SKM-1 treated with dmso at 0.1 percent for 144 hours (cell line): ENCODE data around the gene HOXA13.

Experiments
- DNase-seq: peaks from one replicate; lab custom pipeline; 2025; ENCODE audit not compliant: unreplicated experiment; lab: John Stamatoyannopoulos, UW

The HOXA13 gene

DNA sequence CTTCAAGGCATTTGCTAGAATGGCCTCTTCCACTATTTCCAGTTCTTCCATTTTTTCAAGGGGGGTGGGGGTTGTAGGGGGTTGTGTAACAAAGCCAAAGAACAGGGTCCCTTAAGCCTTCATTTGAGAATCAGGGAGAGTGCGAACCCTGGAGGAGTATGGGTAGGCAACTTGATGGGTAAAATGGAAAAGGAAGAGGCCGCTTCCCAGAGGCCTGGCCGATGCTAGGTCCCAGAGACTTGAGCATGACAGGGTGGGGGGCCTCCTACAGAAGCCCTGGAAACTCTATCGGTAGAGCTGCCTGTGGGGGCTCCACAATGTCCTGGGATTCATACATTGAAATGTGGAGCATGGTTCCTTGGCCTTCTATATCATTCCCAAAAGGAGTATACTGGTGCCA, 9.1 kb upstream of the HOXA13 start:
- no peak for DNase-seq

DNA sequence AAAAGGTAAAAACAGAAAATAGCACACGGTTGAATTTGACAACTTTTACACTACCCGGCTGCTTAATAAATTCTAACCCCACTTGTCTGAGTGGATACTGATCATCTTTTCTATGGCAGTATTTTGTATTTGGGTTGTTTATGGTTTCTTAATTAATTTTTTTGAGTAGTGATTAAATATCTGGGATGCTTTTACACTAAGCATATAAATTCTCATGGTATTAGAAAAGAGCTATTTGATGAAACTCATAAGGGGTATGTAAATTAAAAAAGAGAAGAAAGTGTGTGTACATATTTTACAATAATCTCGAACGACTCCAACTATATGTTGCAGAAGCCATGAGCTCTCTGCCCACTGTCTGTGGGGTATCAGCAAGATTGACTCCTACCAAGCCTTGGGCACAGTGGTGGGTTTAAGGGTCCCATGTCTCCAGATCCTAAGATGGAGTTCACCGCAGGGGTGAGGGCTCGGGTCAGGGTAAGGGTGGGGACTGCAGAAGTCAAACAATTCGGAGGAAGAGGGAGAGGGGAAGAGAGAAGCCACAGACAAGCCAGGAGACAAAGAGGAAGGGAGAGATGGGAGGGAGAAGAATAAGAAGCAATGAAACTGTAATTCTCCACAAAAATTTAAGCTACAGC, 7.6 kb upstream of the HOXA13 start:
- no peak for DNase-seq

DNA sequence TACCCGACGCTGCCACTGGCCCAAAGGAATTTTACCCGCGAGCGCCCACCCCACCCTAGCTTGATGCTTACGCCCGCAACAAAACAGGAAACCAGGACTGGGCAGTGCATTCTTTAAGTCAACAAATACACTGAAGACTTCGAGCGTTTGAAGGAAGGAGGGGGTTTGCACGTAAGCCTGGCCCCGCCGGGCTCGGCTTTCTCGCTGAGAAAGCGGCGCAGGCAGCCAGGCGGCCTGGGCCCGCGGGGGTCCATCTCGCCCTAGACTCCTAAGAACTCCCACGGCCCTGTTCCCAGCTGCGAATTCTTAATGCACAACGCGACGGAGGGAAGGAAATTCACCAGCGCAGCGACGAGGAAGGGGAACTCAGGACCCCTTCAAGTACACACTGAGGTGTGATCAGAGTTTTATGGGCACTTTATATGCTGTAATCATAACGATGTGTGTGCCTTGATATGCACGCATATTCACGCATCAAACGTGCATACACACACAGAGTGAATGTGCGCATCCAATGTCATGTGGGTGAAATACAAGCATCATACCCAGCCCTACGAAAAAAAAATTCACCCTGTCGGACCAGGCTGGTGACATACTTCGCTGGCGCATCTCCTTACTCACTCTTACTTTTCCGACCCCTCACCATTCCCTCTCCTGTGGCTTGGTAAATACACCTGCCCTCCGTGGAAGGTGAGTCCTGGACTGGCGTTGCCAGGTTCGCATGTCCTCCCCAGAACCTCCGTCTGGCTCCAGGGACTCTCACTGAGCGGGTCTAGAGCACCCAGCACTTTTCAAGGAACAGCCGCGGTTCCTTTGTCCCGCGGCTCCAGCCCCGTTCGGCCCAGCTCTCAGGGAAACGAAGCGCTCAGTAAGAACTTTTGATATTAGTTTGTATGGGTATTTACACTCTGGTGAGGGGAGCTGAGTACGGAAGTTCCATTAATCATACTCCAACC, 5.7 kb upstream of the HOXA13 start:
- no peak for DNase-seq

DNA sequence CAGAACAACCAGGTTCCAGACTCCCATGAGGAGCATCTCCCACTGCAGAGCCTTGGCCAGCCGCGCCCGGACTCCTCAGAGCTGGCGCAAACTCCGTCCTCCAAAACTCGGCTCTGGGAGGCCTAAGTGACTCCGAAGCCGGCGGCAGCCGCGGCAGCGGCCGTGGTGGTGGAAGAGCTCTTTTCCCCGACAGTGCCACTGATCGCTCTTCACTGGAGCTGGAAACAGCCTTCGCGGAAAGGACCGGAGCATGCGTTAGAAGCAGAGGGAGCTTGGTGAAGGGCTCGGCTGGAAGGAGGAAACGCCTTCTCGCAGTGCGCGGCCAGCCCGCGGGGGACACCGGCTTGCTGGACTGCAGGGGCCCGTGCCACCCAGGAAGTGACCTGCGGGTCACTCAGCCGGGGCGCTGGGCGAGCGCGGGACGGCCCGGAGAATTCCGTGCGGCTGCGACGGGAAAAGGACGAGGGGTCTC, 5.0 kb upstream of the HOXA13 start:
- DNase-seq = no peak

DNA sequence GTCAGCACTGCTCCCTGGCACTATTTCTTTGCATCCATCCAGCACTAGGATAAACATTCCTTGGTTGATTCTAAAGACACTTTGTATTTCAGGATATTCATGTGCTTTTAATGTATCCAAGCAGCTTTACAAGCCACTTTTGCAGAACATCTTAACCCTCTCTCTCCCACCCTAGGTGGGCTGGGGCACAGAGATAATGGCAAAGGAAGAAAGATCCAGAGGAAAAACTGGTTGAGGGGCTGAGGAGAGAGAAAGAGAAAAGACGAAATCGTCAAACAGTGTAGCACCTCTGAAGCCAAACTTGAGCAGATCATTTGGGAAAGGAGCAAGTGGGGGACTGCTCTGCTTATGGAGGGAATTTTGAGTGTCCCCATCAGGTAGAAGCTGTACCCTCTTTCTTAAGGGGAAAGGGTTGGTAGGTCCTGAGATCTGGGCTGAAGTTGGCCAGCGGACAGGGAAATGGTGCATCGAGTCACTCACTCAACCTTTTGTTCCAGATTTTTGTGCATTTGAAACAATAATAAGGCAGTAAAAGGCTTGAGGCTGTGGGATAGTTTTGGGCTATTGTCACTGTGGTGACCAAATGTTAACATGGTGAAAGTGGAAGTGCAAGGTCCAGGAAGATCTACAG, 4.2 kb upstream of the HOXA13 start:
- DNase-seq = no peak

DNA sequence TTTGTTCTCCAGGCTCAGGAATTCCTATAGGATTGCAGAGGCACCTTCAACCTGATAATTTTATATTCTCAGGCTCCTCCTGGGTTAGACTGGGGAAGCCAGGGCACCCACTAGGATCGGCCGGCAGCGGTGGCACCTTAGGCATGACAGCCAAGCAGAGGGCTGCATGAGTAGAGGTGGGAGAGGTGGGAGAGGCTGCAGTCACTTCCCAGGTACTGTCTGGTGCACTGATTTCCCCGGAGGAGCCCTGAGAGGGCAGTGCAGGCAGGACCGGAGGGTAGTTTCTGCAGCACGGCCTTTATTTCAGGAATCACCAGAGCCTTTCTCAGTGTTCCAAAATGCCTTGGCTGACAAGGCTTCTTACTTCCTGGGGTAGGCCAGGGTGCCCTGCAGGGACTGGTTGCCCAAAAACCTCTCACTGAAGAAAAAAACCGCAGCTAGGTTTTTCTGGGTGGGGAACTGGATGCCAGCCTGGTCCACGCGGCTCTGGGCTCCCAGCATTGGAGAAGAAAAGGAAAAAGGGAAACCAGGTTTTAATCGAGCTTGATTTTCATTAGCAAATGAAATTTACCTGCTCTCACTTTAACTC, 3.6 kb upstream of the HOXA13 start:
- no peak for DNase-seq

DNA sequence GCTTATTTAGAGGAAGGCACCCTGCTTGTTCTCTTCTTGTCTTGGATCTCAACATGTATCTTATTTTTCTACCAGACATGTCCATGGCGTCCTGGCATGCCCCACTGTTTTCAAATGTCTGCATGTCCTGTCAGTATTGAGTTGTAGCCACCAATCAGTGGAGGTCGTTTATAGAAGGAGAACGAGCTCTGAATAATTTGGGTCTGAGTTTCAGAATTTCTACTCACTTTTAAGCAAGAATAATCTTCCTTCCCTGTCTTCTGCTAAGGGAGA, 2.9 kb upstream of the HOXA13 start:
- DNase-seq = no peak

DNA sequence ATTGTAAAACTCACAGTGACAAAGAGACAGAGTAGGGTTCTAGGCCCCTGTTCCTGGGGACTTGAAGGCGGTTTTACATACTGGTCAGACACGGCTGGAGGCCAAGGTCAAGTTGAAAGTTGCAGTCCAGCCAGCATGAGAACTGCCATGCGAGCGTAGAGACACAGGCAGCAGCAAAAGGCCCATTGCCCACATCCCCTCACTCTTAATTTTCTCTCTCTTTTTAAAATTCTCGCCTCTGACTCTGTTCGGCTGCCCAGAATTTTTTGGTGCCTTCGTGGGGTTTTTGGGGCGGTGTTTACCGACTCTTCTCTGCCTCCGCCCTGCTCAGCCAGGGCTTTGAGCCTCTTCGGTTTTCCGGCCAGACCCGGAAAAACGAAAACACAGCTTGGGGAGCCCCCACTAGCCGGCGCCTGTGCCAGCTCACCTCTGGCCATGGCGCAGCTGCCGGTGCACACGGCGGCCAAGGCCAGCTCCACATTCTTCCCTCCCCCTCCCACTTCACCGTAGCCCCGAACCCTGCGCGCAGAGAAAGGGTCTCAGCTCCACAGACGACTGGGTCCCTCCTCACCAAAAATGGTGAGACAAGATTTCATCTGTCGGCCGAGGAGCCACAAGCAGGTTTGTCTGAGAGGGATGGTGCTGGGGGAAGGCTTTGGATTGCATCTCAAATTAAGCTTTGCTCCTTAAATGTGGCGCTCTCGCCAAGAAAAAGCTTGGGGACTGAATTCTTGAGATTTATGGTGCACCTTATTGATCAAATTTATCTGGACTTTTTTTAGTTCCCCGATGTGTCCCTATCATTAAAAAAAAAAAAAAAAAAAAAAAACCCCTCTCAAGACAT, 2.3 kb upstream of the HOXA13 start:
- DNase-seq = no peak

DNA sequence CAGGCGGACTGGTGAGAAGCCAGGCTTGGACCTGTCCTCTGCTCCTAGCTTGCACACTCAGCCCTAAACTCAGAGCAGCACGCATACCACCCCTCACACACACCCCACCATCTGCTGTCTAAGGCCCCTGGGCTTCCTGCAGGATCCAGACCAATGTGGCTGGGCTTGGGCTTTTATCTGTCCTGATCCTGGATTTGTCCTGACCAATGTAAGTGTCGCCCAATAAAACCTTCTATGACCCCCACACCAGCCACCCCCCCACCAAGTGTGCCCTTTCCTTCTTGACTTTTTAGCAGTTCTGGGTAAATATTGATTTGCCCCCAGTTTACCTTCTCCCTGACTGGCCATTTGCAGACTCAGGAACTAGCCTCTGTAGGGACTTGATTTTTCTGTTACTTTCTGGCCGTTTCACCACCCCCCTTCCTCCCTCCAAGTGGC, 1.7 kb upstream of the HOXA13 start:
- no peak for DNase-seq

DNA sequence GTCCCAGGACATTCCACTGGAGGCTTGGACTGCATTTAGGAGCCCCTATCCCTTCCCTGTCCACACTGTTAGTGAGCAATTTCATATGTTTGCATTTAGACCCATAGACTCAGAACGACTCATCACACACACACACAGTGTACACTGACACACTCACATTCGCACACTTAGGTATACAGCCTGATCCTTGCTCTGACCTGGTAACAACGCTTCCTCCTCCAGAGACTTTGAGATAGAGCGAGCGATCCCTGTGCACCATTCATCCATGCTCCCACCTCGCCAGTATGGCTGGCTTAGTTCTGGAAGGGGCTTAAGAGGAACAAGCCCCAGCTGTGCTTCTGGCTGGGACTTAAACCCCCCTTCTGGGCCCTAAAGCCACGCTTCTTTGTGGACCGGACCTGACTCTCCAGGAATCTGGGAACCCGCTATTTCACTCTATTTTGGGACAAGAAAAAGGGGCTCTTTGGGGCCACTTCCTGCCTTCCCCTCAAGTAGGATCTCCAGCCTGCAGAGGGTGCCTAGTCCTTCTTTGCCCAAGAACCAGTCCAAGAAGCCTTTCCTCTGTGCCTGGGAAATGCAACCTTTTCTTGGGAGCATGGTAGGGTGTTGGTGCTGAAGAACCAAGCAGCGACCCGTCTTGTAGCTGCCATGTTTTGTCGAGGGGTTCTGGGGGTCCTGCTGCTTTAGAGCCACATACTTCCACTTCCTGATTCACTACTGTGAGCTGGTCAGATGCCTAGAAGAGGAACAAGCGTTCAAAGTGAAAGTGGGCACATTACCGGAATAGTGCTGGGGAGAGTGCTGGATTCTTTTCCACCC, 1.1 kb upstream of the HOXA13 start:
- DNase-seq = no peak

DNA sequence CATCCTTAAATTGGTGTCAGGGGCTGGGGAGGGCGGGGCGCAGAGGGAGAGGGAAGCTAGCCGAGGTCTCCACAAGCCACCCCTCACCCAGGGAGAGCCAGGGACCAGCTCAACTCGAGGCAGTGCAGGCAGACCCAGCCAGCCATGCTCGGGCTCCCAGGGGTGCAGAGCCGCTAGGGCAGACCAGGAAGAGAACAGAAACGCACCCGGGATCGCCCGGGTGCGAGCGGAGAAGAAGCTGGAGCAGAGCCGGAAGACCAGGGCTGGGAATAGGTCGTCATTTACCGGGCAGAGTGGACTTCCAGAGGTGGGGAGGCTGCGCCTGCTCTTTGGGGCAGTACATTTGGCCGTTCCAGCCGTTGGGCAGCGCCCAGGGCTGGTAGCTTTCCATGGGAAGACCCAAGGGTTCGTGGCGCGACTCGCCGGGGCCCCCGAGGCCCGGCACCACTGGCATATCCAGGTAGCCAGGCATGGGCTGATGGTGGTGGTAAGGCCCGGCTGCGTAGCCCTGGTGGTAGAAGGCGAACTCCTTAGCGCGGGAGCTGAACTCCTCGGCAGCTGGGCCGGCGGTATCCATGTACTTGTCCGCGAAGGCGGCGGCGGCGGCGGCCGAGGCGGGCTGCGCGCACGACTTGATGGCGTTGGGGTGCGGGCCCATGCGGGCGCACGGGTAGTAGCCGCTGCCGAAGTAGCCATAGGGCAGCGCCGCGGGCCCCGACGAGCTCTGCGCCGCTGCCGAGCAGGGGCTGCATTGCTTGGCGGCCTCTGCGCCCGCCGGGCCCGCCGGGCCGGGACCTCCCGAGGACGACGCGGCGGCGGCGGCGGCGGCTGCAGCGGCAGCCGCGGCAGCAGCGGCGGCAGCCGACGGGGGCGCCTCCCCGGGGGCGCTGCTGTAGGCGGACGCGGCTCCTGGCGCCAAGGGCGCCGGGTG, 755 bp downstream of the HOXA13 start:
- DNase-seq = no peak

DNA sequence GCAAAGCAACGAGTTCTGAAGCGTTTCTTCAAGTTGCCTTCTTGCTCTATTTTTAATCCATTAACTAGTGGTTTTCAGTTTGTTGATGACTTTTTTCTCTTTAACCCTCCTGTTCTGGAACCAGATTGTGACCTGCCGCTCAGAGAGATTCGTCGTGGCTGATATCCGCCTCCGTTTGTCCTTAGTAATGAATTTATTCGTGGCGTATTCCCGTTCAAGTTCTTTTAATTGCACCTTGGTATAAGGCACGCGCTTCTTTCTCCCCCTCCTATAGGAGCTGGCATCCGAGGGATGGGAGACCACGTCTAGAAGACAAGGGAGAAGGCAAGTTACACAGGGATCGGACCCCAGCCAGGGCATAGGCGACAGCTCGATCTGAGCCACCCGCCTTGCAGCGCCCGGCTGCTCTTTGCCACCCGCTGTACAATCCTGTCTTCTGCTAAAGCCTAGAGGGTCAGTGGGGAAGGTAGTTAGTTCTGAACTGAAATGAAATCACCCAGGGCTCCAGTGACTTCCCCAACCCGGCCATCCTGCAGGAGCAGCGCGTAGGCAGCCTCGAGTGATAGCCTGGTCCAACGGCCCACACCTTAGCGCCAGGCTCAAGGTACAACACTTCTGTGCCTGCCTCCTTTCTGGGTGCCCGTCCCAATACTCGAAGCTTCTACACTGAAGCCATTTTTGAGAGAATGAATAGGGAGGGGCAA, 1.6 kb downstream of the HOXA13 start:
- no peak for DNase-seq

DNA sequence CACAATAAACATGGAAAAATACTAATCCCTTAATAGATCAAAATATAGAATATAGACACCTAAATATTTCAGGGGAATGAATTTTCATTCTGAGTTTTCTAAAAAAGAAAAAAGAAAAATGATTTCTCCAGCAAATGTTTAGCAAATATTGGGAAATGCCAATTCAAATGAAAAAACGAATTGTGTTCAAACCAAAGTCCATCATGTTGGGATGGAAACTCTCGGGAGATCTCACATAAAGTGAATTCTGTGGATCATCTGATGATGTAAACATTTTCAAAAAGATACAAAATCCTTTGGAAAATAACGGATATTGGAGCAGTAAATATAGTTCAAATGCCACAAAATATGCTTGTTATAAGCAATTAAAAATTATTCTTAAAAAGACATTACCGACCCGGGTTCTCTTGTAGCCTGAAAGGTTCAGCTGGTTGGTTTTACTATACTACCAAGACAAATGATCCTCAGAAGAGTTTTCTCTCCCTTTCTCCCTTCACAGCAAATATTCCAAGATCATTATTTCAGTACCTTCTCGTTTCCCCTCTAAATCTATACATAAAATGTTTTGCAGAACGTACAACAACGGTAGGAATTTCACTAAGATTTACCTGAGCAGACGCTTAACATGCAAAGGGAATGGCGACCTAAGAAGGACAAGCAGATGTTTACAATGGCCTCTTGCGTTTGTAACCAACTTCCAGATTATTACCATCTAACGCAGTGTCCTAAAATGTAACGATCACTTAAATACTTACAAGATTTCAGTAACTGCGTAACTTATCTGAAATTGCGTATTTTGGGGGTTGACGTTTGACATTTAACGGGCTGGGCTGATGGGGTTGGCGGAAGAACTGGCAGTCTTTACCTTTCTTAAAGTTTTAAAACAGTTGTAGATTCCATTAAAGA, 2.5 kb downstream of the HOXA13 start:
- DNase-seq = no peak

DNA sequence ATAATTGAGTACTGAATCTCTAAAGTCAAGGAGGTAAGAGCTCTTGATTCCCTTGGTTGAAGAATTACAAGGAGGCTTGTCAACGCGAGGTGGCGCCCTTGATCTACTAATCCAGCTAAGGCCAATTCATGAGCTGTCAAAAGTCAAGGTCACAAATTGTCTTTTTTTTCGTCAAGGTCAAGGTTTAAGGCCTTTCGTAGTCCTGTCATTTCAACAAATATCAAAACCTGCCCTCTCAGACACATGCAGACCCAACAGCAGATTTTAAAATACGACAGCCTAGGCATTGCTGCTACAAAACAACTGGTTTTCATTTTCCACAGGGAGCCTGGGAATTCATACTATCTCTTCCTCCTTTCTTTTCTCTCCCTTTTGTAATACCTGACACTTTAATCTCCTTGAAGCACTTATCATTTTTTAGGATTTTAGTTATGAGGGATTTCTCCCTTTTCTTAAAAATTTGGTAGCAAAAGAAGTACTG, 3.6 kb downstream of the HOXA13 start:
- DNase-seq = peak; percentile 66

DNA sequence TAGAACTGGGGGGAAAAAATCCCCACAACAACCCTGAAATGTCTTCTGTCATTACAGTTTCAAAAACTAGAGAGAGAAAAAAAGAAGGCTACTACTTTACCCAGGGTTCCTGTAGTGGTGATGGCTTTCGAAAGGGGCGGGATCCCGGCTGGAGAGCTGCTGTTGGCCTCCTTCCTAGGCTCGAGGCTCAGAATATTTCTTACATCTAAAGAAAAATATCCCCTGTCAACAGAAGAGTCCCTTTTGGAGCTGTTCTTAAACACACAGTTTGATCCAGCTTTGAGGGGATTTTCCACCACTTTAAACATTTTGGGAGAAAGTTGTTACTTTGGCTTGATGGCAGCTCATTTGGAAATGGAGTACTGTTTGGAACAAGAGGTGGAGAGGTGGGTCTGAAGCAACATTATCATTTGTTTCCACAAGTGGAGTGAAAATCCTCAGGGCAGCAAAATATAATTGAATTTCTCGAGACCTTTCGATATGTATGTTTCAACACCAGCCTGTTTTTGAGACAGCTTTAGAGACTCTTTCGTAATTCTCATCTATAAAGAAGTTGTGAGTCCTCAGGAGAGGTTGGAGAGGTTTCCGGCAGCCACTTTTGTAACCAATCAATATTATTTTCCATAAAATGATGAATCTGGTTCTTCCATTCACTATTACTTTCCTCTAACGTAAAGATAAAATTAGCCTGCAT, 5.1 kb downstream of the HOXA13 start:
- DNase-seq = no peak

DNA sequence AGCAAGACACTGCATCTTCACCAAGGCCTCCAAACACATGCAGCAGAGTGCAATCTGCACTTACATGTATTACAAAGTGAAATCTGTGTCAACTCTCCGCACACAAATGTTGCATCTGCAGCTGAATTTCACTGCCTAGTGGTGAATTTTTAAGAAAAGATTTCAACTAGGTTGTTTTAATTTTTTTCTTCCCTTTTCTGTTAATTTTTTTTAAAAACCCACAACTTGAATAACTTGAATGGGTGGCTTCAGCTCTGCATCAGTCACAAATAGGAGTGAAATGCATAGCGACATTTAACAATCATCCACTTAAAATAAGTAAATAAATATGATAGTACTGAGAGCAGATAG, 5.9 kb downstream of the HOXA13 start:
- no peak for DNase-seq
